A549 treated with dexamethasone at 1 μM for 4 hours (cell line): Measurements from ENCODE around the gene THY1. TPM values are rescaled to one million over a fixed set of nuclear protein-coding genes. Genes with fewer than 3 reads are reported as not detected.

ENCODE experiments used
- total RNA-seq: library from RNA; stranded (reverse); fragments of 200-300 nt; extraction: Qiagen RNA extraction; gene quantifications from 5 replicates; pipeline ENCODE4 v1.2.3, GENCODE V29; 2022

The THY1 gene
- total RNA-seq = 12.7 to 17.5 TPM (median 15.1 TPM) in 5 replicates

DNA sequence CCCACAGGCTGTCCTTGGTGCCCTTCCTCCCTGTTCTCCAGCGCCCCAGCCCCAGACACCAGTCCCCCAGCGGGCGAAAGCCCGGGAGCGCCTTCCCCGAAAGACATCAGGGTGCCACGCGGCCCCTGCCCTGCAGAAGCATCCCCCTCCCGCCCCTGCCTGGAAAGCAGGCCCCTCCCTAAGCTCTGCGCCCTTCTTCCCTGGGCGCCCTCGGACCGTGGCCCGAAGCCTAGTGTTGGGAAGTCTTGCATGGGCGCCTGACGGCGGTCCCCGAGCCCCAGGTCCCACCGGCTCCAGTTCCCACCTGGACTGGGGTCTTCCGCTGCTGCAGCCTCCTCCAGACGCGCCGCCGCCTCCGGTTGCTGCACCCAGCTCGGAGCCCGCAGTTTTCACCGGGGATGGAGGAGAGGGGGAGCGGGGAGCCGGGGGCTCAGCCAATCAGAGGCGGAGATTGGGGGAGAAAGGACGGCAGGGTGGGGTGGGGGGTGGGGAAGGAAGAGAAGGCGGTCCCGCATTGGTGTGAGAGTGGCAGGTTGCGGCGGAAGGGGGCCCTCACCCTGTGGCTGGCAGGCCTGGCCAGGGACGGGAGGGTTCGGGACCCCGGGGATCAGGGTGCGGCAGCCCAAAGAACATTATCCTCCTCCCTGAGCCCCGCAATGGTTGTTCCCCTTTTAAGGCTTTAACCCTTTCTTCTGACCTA is at the start of gene THY1:
TSS of gene THY1 (minus strand) at position 364 of the 700 bp plus-strand sequence. CDS start 2,267 bp downstream, outside the sequence.

DNA sequence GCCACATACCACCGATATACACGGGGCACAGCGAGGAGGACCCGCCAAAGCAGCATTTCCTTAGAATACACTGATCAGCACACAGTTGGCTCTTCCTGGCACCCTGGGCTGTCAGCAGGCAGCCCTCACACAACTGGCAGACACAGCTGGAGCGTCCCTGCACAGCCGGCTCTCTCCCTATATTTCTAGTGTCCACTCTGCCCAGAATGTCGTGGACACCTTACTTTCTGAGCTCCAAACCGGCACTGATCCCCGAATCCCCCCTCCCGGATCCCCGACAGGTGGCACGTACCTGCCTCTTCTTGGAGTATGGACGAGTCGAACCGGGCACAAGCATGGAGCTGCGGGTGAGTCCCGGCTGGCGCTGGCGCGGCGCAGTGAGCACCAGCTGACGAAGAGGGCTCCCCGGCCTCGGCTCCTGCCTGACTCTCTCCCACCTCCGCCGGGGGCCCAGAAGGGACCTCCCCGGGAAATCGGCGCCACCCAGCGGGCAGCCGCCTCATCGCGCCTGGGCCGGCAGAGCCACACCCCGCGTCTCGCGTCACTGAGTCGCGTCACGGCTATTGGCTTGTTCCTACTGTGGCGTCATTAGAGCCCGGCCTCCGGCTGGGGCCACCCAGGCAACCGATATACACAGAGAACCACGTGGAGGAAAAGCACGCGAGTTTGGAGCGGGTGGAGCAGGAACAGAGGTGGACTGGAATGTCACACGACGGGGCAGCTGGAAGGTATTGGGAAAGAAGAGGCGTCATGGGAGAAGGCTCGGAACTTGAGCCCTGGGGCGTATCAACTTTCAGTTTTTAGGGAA is 41.6 kb downstream of the THY1 start, which contains the start of gene USP2:
TSS of gene USP2 (minus strand) at position 510 of the 808 bp plus-strand sequence. CDS start 8,210 bp downstream, outside the sequence.

Other genes starting within 250 kb of the THY1 start
- 0.14 to 0.22 TPM (median 0.20 TPM) in 3 of 5 replicates, not detected in the others for gene NHERF4, start 237.7 kb downstream of the THY1 start, total RNA-seq
- gene CBL, start 216.8 kb downstream of the THY1 start, total RNA-seq = 6.3 to 11.5 TPM (median 9.6 TPM) in 5 replicates
- gene MCAM, start 106.0 kb downstream of the THY1 start, total RNA-seq = 8.0 to 14.1 TPM (median 11.0 TPM) in 5 replicates
- gene RNF26, start 88.6 kb downstream of the THY1 start, total RNA-seq = 27.8 to 40.3 TPM (median 36.9 TPM) in 5 replicates
- gene C1QTNF5, start 82.3 kb downstream of the THY1 start, total RNA-seq = 0.08 TPM in 1 of 5 replicates, not detected in the others
- gene MFRP, start 76.5 kb downstream of the THY1 start, total RNA-seq = not detected in 5 replicates
- gene USP2, start 41.5 kb downstream of the THY1 start, total RNA-seq = 1.3 to 2.4 TPM (median 1.4 TPM) in 5 replicates